Measurements from ENCODE around the gene LYG2.
"Not testable (repeated sequence)": the region's sequence is repeated elsewhere in the genome, so short reads cannot be mapped to it uniquely, and the experiment has no call there.

LYG2 gene

GRCh38 chr2:99255491-99256318 is at the start of gene LYG2:
TSS of gene LYG2 (minus strand) at chr2:99255666. CDS start at chr2:99254260, 1,406 bp downstream.
- H3K4me3 ChIP-seq (ENCODE audit: low read depth, low read length): no peak within 1 kb of the TSS
- no peaks in the 10 kb centered on the region for H3K27me3 ChIP-seq (ENCODE audit: control insufficient read depth, insufficient read depth, low read length)
- H3K9me3 ChIP-seq (ENCODE audit: control insufficient read depth, insufficient read depth, low read length): 0 out of 2 replicates have a peak, but pooled peaks cover 3% of the 10 kb centered on the region
- no peak within 1 kb of the TSS for H3K9ac ChIP-seq (ENCODE audit: low read depth, low read length)
- H3K4me1 ChIP-seq (ENCODE audit: control insufficient read depth, insufficient read depth, low read length): no peaks in the 10 kb centered on the region
- no peaks in the 10 kb centered on the region for H3K36me3 ChIP-seq (ENCODE audit: control insufficient read depth, insufficient read depth, low read length)
- H3K27ac ChIP-seq (ENCODE audit: low read depth, low read length): no peak within 1 kb of the TSS

- H3K9ac ChIP-seq (ENCODE audit: low read depth, low read length); H3K4me3 ChIP-seq (ENCODE audit: low read depth, low read length); H3K36me3 ChIP-seq (ENCODE audit: control insufficient read depth, insufficient read depth, low read length); H3K9me3 ChIP-seq (ENCODE audit: control insufficient read depth, insufficient read depth, low read length); H3K27ac ChIP-seq (ENCODE audit: low read depth, low read length); H3K27me3 ChIP-seq (ENCODE audit: control insufficient read depth, insufficient read depth, low read length); H3K4me1 ChIP-seq (ENCODE audit: control insufficient read depth, insufficient read depth, low read length): not testable (repeated sequence)
Observed at GRCh38 chr2:99301097-99301496, 45.6 kb upstream of the LYG2 start, which contains the start of gene LYG1. TSS of gene LYG1 (minus strand) at chr2:99301197. CDS start at chr2:99295670, 5,527 bp downstream.

GRCh38 chr2:99299580-99299979 is 44.1 kb upstream of the LYG2 start:
- H3K9ac ChIP-seq (ENCODE audit: low read depth, low read length): no peak overlapping the region
- no peaks in the 10 kb centered on the region for H3K9me3 ChIP-seq (ENCODE audit: control insufficient read depth, insufficient read depth, low read length)
- no peak overlapping the region for H3K27ac ChIP-seq (ENCODE audit: low read depth, low read length)
- no peaks in the 10 kb centered on the region for H3K36me3 ChIP-seq (ENCODE audit: control insufficient read depth, insufficient read depth, low read length)
- H3K4me1 ChIP-seq (ENCODE audit: control insufficient read depth, insufficient read depth, low read length): no peaks in the 10 kb centered on the region
- H3K27me3 ChIP-seq (ENCODE audit: control insufficient read depth, insufficient read depth, low read length): no peaks in the 10 kb centered on the region
- no peak overlapping the region for H3K4me3 ChIP-seq (ENCODE audit: low read depth, low read length)

- Histone ChIP-seq H3K36me3 (ENCODE audit: control insufficient read depth, insufficient read depth, low read length) (no peaks in the 10 kb centered on the region), H3K27me3 (ENCODE audit: control insufficient read depth, insufficient read depth, low read length) (no peaks in the 10 kb centered on the region), H3K4me1 (ENCODE audit: control insufficient read depth, insufficient read depth, low read length) (no peaks in the 10 kb centered on the region), H3K9me3 (ENCODE audit: control insufficient read depth, insufficient read depth, low read length) (no peaks in the 10 kb centered on the region), H3K9ac (ENCODE audit: low read depth, low read length) (no peak overlapping the region), H3K4me3 (ENCODE audit: low read depth, low read length) (no peak overlapping the region), H3K27ac (ENCODE audit: low read depth, low read length) (no peak overlapping the region)
Observed at GRCh38 chr2:99297994-99298393, 42.5 kb upstream of the LYG2 start.

- no peaks in the 10 kb centered on the region for H3K27me3 ChIP-seq (ENCODE audit: control insufficient read depth, insufficient read depth, low read length)
- no peak overlapping the region for H3K4me3 ChIP-seq (ENCODE audit: low read depth, low read length)
- peaks cover 12% of the 10 kb centered on the region; the same call in 1 of the 2 replicates for H3K4me1 ChIP-seq (ENCODE audit: control insufficient read depth, insufficient read depth, low read length)
- no peak overlapping the region for H3K27ac ChIP-seq (ENCODE audit: low read depth, low read length)
- H3K9me3 ChIP-seq (ENCODE audit: control insufficient read depth, insufficient read depth, low read length): no peaks in the 10 kb centered on the region
- no peaks in the 10 kb centered on the region for H3K36me3 ChIP-seq (ENCODE audit: control insufficient read depth, insufficient read depth, low read length)
- no peak overlapping the region for H3K9ac ChIP-seq (ENCODE audit: low read depth, low read length)
Observed at GRCh38 chr2:99285526-99285925, 30.1 kb upstream of the LYG2 start.

GRCh38 chr2:99279969-99280695 is 24.7 kb upstream of the LYG2 start:
- Histone ChIP-seq H3K27ac (ENCODE audit: low read depth, low read length) (no peak overlapping the region), H3K9me3 (ENCODE audit: control insufficient read depth, insufficient read depth, low read length) (peaks cover 3% of the 10 kb centered on the region; the same call in 1 of the 2 replicates), H3K36me3 (ENCODE audit: control insufficient read depth, insufficient read depth, low read length) (no peaks in the 10 kb centered on the region), H3K4me1 (ENCODE audit: control insufficient read depth, insufficient read depth, low read length) (peaks cover 12% of the 10 kb centered on the region; the same call in 1 of the 2 replicates), H3K4me3 (ENCODE audit: low read depth, low read length) (no peak overlapping the region), H3K27me3 (ENCODE audit: control insufficient read depth, insufficient read depth, low read length) (no peaks in the 10 kb centered on the region), H3K9ac (ENCODE audit: low read depth, low read length) (no peak overlapping the region)

- Histone ChIP-seq H3K27me3 (ENCODE audit: control insufficient read depth, insufficient read depth, low read length) (no peaks in the 10 kb centered on the region), H3K36me3 (ENCODE audit: control insufficient read depth, insufficient read depth, low read length) (no peaks in the 10 kb centered on the region), H3K9me3 (ENCODE audit: control insufficient read depth, insufficient read depth, low read length) (peaks cover 3% of the 10 kb centered on the region; the same call in 1 of the 2 replicates), H3K27ac (ENCODE audit: low read depth, low read length) (no peak overlapping the region), H3K4me1 (ENCODE audit: control insufficient read depth, insufficient read depth, low read length) (peaks cover 12% of the 10 kb centered on the region; the same call in 1 of the 2 replicates), H3K4me3 (ENCODE audit: low read depth, low read length) (no peak overlapping the region), H3K9ac (ENCODE audit: low read depth, low read length) (no peak overlapping the region)
Observed at GRCh38 chr2:99278793-99279291, 23.4 kb upstream of the LYG2 start.

GRCh38 chr2:99278195-99278765 is 22.8 kb upstream of the LYG2 start:
- not testable (repeated sequence) for H3K36me3 ChIP-seq (ENCODE audit: control insufficient read depth, insufficient read depth, low read length); H3K9ac ChIP-seq (ENCODE audit: low read depth, low read length); H3K27me3 ChIP-seq (ENCODE audit: control insufficient read depth, insufficient read depth, low read length); H3K27ac ChIP-seq (ENCODE audit: low read depth, low read length); H3K4me3 ChIP-seq (ENCODE audit: low read depth, low read length); H3K9me3 ChIP-seq (ENCODE audit: control insufficient read depth, insufficient read depth, low read length)
- peaks cover 12% of the 10 kb centered on the region; the same call in 1 of the 2 replicates for H3K4me1 ChIP-seq (ENCODE audit: control insufficient read depth, insufficient read depth, low read length)

GRCh38 chr2:99275882-99276281 is 20.4 kb upstream of the LYG2 start:
- Histone ChIP-seq H3K4me1 (ENCODE audit: control insufficient read depth, insufficient read depth, low read length) (peaks cover 2% of the 10 kb centered on the region; the same call in 1 of the 2 replicates), H3K9me3 (ENCODE audit: control insufficient read depth, insufficient read depth, low read length) (peaks cover 18% of the 10 kb centered on the region), H3K4me3 (ENCODE audit: low read depth, low read length) (no peak overlapping the region), H3K36me3 (ENCODE audit: control insufficient read depth, insufficient read depth, low read length) (no peaks in the 10 kb centered on the region), H3K9ac (ENCODE audit: low read depth, low read length) (no peak overlapping the region), H3K27ac (ENCODE audit: low read depth, low read length) (no peak overlapping the region), H3K27me3 (ENCODE audit: control insufficient read depth, insufficient read depth, low read length) (no peaks in the 10 kb centered on the region)

GRCh38 chr2:99261242-99261641 is 5.8 kb upstream of the LYG2 start:
- Histone ChIP-seq H3K9me3 (ENCODE audit: control insufficient read depth, insufficient read depth, low read length) (peaks cover 2% of the 10 kb centered on the region; the same call in 1 of the 2 replicates), H3K4me1 (ENCODE audit: control insufficient read depth, insufficient read depth, low read length) (no peaks in the 10 kb centered on the region), H3K4me3 (ENCODE audit: low read depth, low read length) (no peak overlapping the region), H3K36me3 (ENCODE audit: control insufficient read depth, insufficient read depth, low read length) (no peaks in the 10 kb centered on the region), H3K27ac (ENCODE audit: low read depth, low read length) (no peak overlapping the region), H3K27me3 (ENCODE audit: control insufficient read depth, insufficient read depth, low read length) (no peaks in the 10 kb centered on the region), H3K9ac (ENCODE audit: low read depth, low read length) (no peak overlapping the region)
